Endothelial cell (in vitro differentiated cells): ENCODE measurements around the gene ZNF133. TPM values are rescaled to one million over a fixed set of nuclear protein-coding genes. Genes with fewer than 3 reads are reported as not detected.
"Not testable (repeated sequence)": the region's sequence is repeated elsewhere in the genome, so short reads cannot be mapped to it uniquely, and the experiment has no call there.

Experiments
- DNase-seq: peaks from one replicate; pipeline ENCODE4 v3.0.0; 2021; ENCODE audit warnings: low spot score
- H3K27ac Mint-ChIP-seq: one replicate; pipeline ENCODE4 v1.8.0; 2021; ENCODE audit warnings: mixed read lengths, inconsistent platforms; ENCODE audit not compliant: unreplicated experiment
- H3K27me3 Mint-ChIP-seq: one replicate; pipeline ENCODE4 v1.8.0; 2021; ENCODE audit warnings: mild to moderate bottlenecking, moderate library complexity, mixed read lengths, inconsistent platforms; ENCODE audit not compliant: unreplicated experiment
- H3K36me3 Mint-ChIP-seq: one replicate; pipeline ENCODE4 v1.8.0; 2021; ENCODE audit warnings: mild to moderate bottlenecking, low read depth, mixed read lengths, inconsistent platforms; ENCODE audit not compliant: unreplicated experiment
- H3K4me1 Mint-ChIP-seq: one replicate; pipeline ENCODE4 v1.8.0; 2021; ENCODE audit warnings: mild to moderate bottlenecking, mixed read lengths, inconsistent platforms; ENCODE audit not compliant: unreplicated experiment
- H3K4me3 Mint-ChIP-seq: one replicate; pipeline ENCODE4 v1.8.0; 2021; ENCODE audit warnings: mild to moderate bottlenecking, mixed read lengths, inconsistent platforms; ENCODE audit not compliant: unreplicated experiment
- H3K9me3 Mint-ChIP-seq: one replicate; pipeline ENCODE4 v1.8.0; 2021; ENCODE audit warnings: mixed read lengths, inconsistent platforms; ENCODE audit not compliant: unreplicated experiment
- long read RNA-seq: library from polyadenylated mRNA; unstranded; transcript quantifications from one replicate; pipeline ENCODE4 v2.0.0, GENCODE V29; 2020; ENCODE audit not compliant: unreplicated experiment
- total RNA-seq: library from RNA; stranded (reverse); fragmentation: NEBNext Ultra II Directional; extraction: Animal tissue kit (Norgen Biotek cat#: 25700); gene quantifications from one replicate; pipeline ENCODE4 v1.2.1, GENCODE V29; 2021; ENCODE audit not compliant: unreplicated experiment
- TF ChIP-seq, protein P1 (sequence below): fragments of 200-600 bp; sonication (generic); IDR thresholded peaks from one replicate; pipeline ENCODE4 v1.5.0; 2021; ENCODE audit warnings: antibody characterized with exemption; ENCODE audit not compliant: unreplicated experiment

Gene ZNF133
- total RNA-seq: 14.1 TPM
- long read RNA-seq, partial matches to known transcripts: 0 of 4 reads
- long read RNA-seq, other reads (novel, unspliced or antisense): 2 of 4 reads

DNA sequence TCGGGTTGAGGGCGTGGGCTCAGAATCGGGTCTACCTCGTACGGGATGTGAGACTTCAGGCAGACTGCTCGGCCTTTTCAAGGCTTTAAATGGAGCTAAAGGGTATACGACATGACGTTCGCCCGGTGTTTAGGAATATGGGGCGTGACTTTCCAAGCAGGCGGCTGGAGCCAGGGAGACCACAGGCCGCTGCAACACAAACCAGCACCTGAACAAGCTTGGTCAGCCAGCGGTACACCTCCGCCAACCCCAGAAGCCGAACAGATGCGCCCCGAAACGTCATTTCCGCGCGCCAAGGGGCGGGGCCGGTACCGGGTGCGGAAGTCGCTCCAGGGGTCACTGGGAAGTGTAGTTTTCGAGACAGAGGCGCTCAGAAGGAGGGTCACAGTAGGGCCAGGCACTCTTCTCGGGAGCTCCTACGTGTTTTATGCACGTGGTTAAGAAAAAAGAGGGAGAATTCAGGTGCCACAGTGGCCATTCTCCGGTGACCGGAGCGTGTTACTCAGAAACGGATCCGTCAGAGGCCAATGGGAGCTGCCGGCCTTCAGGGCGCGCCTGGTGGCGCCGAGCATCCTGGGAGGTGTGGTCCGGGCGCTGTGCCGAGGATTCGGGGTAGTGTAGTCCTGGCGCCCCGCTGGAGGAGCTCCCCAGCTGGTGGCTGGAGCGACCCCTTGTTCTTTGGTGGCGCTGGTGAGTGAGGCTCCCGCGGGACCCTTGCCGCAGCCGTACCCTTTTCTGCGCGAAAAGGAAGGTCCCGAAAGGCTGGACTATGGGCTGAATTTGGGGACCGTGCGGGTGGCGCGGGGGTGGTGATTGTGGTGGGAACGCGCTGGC, at the start of gene ZNF133:
TSS of gene ZNF133 (plus strand) at position 613 of the 834 bp plus-strand sequence. CDS start 17,160 bp downstream, outside the sequence.
- Mint-ChIP-seq H3K36me3 (peaks cover 12% of the 10 kb centered on the region), H3K27ac (peak within 1 kb of the TSS; percentile 94), H3K9me3 (peaks cover 6% of the 10 kb centered on the region), H3K27me3 (peaks cover 5% of the 10 kb centered on the region), H3K4me1 (peaks cover 26% of the 10 kb centered on the region), H3K4me3 (peak within 1 kb of the TSS; percentile 98)
- peak; percentile 98 for DNase-seq
- TF ChIP-seq, protein P1, sequence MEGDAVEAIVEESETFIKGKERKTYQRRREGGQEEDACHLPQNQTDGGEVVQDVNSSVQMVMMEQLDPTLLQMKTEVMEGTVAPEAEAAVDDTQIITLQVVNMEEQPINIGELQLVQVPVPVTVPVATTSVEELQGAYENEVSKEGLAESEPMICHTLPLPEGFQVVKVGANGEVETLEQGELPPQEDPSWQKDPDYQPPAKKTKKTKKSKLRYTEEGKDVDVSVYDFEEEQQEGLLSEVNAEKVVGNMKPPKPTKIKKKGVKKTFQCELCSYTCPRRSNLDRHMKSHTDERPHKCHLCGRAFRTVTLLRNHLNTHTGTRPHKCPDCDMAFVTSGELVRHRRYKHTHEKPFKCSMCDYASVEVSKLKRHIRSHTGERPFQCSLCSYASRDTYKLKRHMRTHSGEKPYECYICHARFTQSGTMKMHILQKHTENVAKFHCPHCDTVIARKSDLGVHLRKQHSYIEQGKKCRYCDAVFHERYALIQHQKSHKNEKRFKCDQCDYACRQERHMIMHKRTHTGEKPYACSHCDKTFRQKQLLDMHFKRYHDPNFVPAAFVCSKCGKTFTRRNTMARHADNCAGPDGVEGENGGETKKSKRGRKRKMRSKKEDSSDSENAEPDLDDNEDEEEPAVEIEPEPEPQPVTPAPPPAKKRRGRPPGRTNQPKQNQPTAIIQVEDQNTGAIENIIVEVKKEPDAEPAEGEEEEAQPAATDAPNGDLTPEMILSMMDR: no peak

DNA sequence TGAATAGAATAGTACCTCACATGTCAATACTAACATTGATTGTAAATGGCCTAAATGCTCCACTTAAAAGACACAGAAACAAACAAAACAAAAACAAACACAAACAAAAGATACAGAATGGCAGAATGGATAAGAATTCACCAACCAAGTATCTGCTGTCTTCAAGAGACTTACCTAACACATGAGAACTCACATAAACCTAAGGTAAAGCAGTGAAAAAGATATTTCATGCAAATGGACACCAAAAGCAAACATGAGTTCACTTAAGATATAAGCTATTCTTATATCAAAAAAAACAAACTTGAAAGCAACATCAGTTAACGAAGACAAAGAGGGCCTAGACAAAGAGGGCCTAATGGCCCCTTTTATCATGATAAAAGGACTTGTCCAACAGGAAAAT, 47.3 kb upstream of the ZNF133 start:
- Mint-ChIP-seq H3K27ac (no peak overlapping the region), H3K4me3 (no peak overlapping the region), H3K4me1 (no peaks in the 10 kb centered on the region), H3K27me3 (no peaks in the 10 kb centered on the region), H3K9me3 (no peaks in the 10 kb centered on the region), H3K36me3 (no peaks in the 10 kb centered on the region)
- no peak for DNase-seq
- TF ChIP-seq, protein P1: no peak

DNA sequence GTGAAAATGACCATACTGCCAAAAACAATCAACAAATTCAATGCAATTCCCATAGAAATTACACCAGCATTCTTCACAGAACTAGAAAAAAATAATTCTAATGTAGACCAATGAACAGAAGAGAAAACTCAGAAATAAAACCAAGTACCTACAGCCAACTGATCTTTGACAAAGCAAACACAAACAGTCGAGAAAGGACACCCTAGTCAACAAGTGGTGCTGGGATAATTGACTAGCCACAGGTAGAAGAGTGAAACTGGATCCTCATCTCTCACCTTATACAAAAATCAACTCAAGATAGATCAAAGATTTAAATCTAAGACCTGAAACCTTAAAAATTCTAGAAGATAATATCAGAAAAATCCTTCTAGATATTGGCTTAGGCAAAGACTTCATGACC, 44.5 kb upstream of the ZNF133 start:
- H3K4me1 Mint-ChIP-seq: no peaks in the 10 kb centered on the region

DNA sequence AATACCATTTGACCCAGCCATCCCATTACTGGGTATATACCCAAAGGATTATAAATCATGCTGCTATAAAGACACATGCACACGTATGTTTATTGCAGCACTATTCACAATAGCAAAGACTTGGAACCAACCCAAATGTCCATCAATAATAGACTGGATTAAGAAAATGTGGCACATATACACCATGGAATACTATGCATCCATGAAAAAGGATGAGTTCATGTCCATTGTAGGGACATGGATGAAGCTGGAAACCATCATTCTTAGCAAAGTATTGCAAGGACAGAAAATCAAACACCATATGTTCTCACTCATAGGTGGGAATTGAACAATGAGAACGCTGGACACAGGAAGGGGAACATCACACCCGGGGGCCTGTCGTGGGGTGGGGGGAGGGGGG, 39.8 kb upstream of the ZNF133 start:
- not testable (repeated sequence) for H3K27ac Mint-ChIP-seq, H3K27me3 Mint-ChIP-seq, H3K9me3 Mint-ChIP-seq, H3K4me3 Mint-ChIP-seq, H3K4me1 Mint-ChIP-seq, DNase-seq, H3K36me3 Mint-ChIP-seq

More for the DNA sequence above, 44.5 kb upstream of the ZNF133 start:
- H3K4me3 Mint-ChIP-seq: no peak overlapping the region
- H3K36me3 Mint-ChIP-seq: no peaks in the 10 kb centered on the region
- TF ChIP-seq, protein P1: no peak
- no peaks in the 10 kb centered on the region for H3K9me3 Mint-ChIP-seq
- peaks cover 1% of the 10 kb centered on the region for H3K27me3 Mint-ChIP-seq
- H3K27ac Mint-ChIP-seq: no peak overlapping the region
- no peak for DNase-seq

DNA sequence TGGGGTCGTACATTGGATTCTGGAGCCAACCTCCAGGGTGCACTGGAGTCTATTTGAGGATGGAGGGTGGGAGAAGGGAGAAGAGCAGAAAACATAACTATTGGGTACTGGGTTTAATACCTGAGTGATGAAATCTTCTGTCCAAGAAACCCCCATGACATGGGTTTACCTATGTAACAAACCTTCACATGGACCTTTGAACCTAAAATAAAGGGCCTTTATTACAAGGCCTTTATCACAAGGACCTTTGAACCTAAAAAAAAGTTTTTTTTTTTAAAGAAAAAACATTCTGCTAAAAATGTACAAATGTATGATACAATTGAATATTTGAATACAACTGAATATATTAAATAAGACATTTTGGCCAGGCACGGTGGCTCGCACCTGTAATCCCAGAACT, 38.1 kb upstream of the ZNF133 start:
- Mint-ChIP-seq H3K27ac (no peak overlapping the region), H3K4me3 (no peak overlapping the region), H3K27me3 (peaks cover 1% of the 10 kb centered on the region), H3K9me3 (no peaks in the 10 kb centered on the region), H3K4me1 (no peaks in the 10 kb centered on the region), H3K36me3 (no peaks in the 10 kb centered on the region)
- no peak for DNase-seq
- TF ChIP-seq, protein P1: no peak
